OCI-LY7 (cell line): ENCODE data around the gene SLC29A3. TPM values are rescaled to one million over a fixed set of nuclear protein-coding genes. Genes with fewer than 3 reads are reported as not detected.
"Not testable (repeated sequence)": the region's sequence is repeated elsewhere in the genome, so short reads cannot be mapped to it uniquely, and the experiment has no call there.

Source experiments
- BruUV-seq: library from RNA; stranded (reverse); fragments of 400-500 nt; replicated peaks from 2 replicates; lab custom pipeline; 2021; lab: Mats Ljungman, UMichigan
- CTCF ChIA-PET: fragments of 300-600 bp; sonication (Branson Sonifier 250); formaldehyde crosslinking; loops from one replicate; lab custom pipeline; 2022; ENCODE audit warnings: antibody characterized with exemption; ENCODE audit not compliant: unreplicated experiment; lab: Charles Lee
- POLR2A ChIA-PET: fragments of 300-600 bp; sonication (Branson Sonifier 250); formaldehyde crosslinking; loops from one replicate; lab custom pipeline; 2022; ENCODE audit warnings: antibody characterized with exemption; lab: Charles Lee
- DNase-seq: peaks from one replicate; pipeline ENCODE4 v3.0.0-alpha.2; 2015; ENCODE audit warnings: low spot score
- H2AFZ ChIP-seq: fragments of 200-600 bp; sonication (generic), shearing (Covaris generic); 2 replicates; pipeline ENCODE4 v1.6.1; 2014; ENCODE audit warnings: mild to moderate bottlenecking, antibody characterized with exemption, low read length, moderate library complexity
- H3K27ac ChIP-seq: fragments of 200-600 bp; sonication (generic); 2 replicates; pipeline ENCODE4 v1.5.1; 2014; ENCODE audit warnings: mixed run types, low read depth, mild to moderate bottlenecking, moderate library complexity, low read length, inconsistent platforms; ENCODE audit not compliant: poor library complexity, severe bottlenecking
- H3K36me3 ChIP-seq: fragments of 200-600 bp; sonication (generic); 2 replicates; pipeline ENCODE4 v1.6.1; 2014; ENCODE audit warnings: mild to moderate bottlenecking, antibody characterized with exemption, low read length, moderate library complexity, mixed read lengths; ENCODE audit not compliant: insufficient read depth
- H3K4me1 ChIP-seq: fragments of 200-600 bp; sonication (generic); 2 replicates; pipeline ENCODE4 v1.5.1; 2014; ENCODE audit warnings: mild to moderate bottlenecking, low read length; ENCODE audit not compliant: insufficient read depth, poor library complexity, severe bottlenecking
- H3K4me2 ChIP-seq: fragments of 200-600 bp; sonication (generic); 2 replicates; pipeline ENCODE4 v1.6.1; 2014; ENCODE audit warnings: mild to moderate bottlenecking, low read length
- H3K4me3 ChIP-seq: fragments of 200-600 bp; sonication (generic); 2 replicates; pipeline ENCODE4 v1.5.1; 2014; ENCODE audit warnings: mild to moderate bottlenecking, low read depth, low read length; ENCODE audit not compliant: poor library complexity, severe bottlenecking
- H3K79me2 ChIP-seq: fragments of 200-600 bp; sonication (generic); 2 replicates; pipeline ENCODE4 v1.6.1; 2016; ENCODE audit warnings: low read depth, mild to moderate bottlenecking, low read length, moderate library complexity, mixed read lengths; ENCODE audit not compliant: insufficient read depth
- H3K9me2 ChIP-seq: fragments of 200-600 bp; sonication (generic); 2 replicates; pipeline ENCODE4 v1.6.1; 2016; ENCODE audit warnings: mild to moderate bottlenecking, low read length, mixed read lengths; ENCODE audit not compliant: insufficient read depth
- H3K9me3 ChIP-seq: fragments of 200-600 bp; sonication (generic); 2 replicates; pipeline ENCODE4 v1.6.1; 2014; ENCODE audit warnings: mild to moderate bottlenecking, mixed run types, low read length, mixed read lengths
- H4K20me1 ChIP-seq: fragments of 200-600 bp; sonication (generic); 2 replicates; pipeline ENCODE4 v1.6.1; 2014; ENCODE audit warnings: mild to moderate bottlenecking, antibody characterized with exemption, low read length, moderate library complexity, mixed read lengths; ENCODE audit not compliant: insufficient read depth
- EZH2phosphoT487 ChIP-seq: fragments of 200-600 bp; sonication (generic); IDR thresholded peaks from 2 replicates; pipeline ENCODE4 v1.6.1; 2018; ENCODE audit warnings: low read depth, borderline replicate concordance, mild to moderate bottlenecking, mixed run types, antibody characterized with exemption, low read length, moderate library complexity, mixed read lengths
- intact Hi-C: fragments of 100-400 bp; cut with micrococcal nuclease; formaldehyde crosslinking; loops from one replicate; pipeline ENCODE4 v1.10.0; 2022; ENCODE audit not compliant: unreplicated experiment
- total RNA-seq, 2 experiments: library from RNA; depleted of rRNA in 1 of 2; stranded (reverse); fragments of >200 nt in 1 of 2; shearing (Covaris generic) in 1 of 2; gene quantifications; 2 replicates each; pipeline ENCODE4 v1.2.3, GENCODE V29; 2014 to 2022
- TF ChIP-seq, protein P1 (sequence below): fragments of 200-600 bp; sonication (generic); conservative IDR thresholded peaks from 2 replicates; pipeline ENCODE4 v1.5.1; 2014; ENCODE audit warnings: mild to moderate bottlenecking, antibody characterized with exemption, low read length, moderate library complexity, mixed read lengths

SLC29A3 gene
- total RNA-seq, 2 experiments from 2014 or later = 1.7 to 8.2 TPM

DNA sequence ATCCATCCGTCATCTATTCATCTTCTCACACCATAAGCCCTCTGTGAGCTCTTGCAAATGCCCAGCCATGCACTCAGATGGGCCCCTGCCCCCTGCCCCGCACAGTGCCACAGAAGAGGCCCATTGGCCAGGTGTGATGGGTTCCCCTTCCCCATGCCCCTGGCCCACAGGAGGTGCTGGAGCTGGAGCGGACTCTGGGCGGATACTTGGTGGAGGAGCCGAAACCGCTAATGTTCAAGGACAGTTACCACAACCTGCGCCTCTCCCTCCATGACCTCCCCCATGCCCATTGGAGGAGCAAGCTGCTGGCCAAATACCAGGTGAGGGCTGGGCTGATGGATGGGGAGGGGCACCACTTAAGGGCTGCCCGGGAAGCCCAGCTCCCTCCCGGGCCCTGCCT is 23.4 kb upstream of the SLC29A3 start:
- CTCF ChIA-PET = no interaction called here
- BruUV-seq = no TSS peak

DNA sequence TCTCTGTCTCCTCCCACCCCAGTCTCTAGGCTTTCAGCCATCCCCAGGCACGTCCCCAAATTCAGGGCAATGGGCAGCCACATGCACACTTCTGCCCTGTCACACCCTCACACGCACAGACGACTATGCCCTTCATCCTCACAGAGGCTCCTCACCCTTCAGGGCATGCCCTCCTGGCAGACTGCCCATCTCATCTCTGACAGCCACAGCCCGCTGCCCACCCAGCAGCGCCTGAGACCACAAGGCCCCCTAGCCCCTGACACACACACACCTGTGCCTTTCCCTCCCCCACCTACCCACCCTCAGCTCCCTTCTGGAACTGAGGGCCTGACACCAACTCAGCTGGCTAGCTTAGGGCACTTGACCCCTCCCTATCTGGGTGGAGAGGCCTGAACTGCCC is 23.0 kb upstream of the SLC29A3 start:
- CTCF ChIA-PET = interaction anchor here (0.7 kb wide), 1 partner anchor 84 kb away, joined by 6 read pairs; no protein-coding TSS in a partner anchor
- TF ChIP-seq, protein P1, sequence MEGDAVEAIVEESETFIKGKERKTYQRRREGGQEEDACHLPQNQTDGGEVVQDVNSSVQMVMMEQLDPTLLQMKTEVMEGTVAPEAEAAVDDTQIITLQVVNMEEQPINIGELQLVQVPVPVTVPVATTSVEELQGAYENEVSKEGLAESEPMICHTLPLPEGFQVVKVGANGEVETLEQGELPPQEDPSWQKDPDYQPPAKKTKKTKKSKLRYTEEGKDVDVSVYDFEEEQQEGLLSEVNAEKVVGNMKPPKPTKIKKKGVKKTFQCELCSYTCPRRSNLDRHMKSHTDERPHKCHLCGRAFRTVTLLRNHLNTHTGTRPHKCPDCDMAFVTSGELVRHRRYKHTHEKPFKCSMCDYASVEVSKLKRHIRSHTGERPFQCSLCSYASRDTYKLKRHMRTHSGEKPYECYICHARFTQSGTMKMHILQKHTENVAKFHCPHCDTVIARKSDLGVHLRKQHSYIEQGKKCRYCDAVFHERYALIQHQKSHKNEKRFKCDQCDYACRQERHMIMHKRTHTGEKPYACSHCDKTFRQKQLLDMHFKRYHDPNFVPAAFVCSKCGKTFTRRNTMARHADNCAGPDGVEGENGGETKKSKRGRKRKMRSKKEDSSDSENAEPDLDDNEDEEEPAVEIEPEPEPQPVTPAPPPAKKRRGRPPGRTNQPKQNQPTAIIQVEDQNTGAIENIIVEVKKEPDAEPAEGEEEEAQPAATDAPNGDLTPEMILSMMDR = no peak
- no peak for TF ChIP-seq EZH2phosphoT487
- no TSS peak for BruUV-seq

More for the DNA sequence above, 23.4 kb upstream of the SLC29A3 start:
- Histone ChIP-seq H4K20me1 (no peaks in the 10 kb centered on the region; the same call in 1 of the 2 replicates), H3K4me3 (no peak overlapping the region), H2AFZ (no peak overlapping the region), H3K79me2 (no peaks in the 10 kb centered on the region), H3K9me3 (no peaks in the 10 kb centered on the region), H3K27ac (no peak overlapping the region), H3K4me1 (no peaks in the 10 kb centered on the region), H3K9me2 (no peaks in the 10 kb centered on the region), H3K36me3 (no peaks in the 10 kb centered on the region), H3K4me2 (no peak overlapping the region)
- POLR2A ChIA-PET = no interaction called here
- TF ChIP-seq, protein P1 = no peak
- TF ChIP-seq EZH2phosphoT487 = no peak
- intact Hi-C loops = no loop called here
- DNase-seq = no peak

DNA sequence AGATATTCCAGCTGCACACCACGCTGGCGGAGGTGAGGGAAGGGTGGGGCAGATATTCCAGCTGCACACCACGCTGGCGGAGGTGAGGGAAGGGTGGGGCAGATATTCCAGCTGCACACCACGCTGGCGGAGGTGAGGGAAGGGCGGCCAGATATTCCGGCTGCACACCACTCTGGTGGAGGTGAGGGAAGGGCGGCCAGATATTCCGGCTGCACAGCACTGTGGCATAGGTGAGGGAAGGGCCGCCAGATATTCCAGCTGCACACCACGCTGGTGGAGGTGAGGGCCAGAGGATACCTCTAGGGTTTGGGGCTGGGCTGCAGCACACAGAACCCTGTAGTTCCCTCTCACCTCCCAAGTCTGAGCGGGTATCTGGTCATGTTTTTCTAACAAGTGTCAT is 22.2 kb upstream of the SLC29A3 start:
- H3K9me2 ChIP-seq, intact Hi-C loops, H3K27ac ChIP-seq, H4K20me1 ChIP-seq, H3K4me2 ChIP-seq, BruUV-seq, H3K4me3 ChIP-seq, H3K36me3 ChIP-seq, H2AFZ ChIP-seq, DNase-seq, H3K79me2 ChIP-seq, H3K9me3 ChIP-seq, H3K4me1 ChIP-seq: not testable (repeated sequence)
- CTCF ChIA-PET = interaction anchor here (0.7 kb wide), 1 partner anchor 83 kb away, joined by 6 read pairs; no protein-coding TSS in a partner anchor
- POLR2A ChIA-PET = interaction anchor here (1.0 kb wide), 1 partner anchor 14 kb away, joined by 3 read pairs; no protein-coding TSS in a partner anchor

More for the DNA sequence above, 23.0 kb upstream of the SLC29A3 start:
- H3K79me2 ChIP-seq = no peaks in the 10 kb centered on the region
- no peaks in the 10 kb centered on the region; the same call in 1 of the 2 replicates for H4K20me1 ChIP-seq
- H3K36me3 ChIP-seq = no peaks in the 10 kb centered on the region
- H3K4me1 ChIP-seq = no peaks in the 10 kb centered on the region
- no peak overlapping the region for H2AFZ ChIP-seq
- no peak for DNase-seq
- no peak overlapping the region for H3K4me2 ChIP-seq
- no peak overlapping the region for H3K4me3 ChIP-seq
- H3K9me3 ChIP-seq = no peaks in the 10 kb centered on the region
- intact Hi-C loops = no loop called here
- POLR2A ChIA-PET = no interaction called here
- H3K27ac ChIP-seq = no peak overlapping the region
- H3K9me2 ChIP-seq = no peaks in the 10 kb centered on the region
